HepG2 (cell line): Measurements from ENCODE around the gene ABHD17A. TPM values are rescaled to one million over a fixed set of nuclear protein-coding genes. Genes with fewer than 3 reads are reported as not detected.
"Not testable (repeated sequence)": the region's sequence is repeated elsewhere in the genome, so short reads cannot be mapped to it uniquely, and the experiment has no call there.

Experiments used
- ATAC-seq: fragments of 200-7000 bp; cut with Tn5 transposase; 3 replicates; pipeline ENCODE4 v1.9.1; 2020; ENCODE audit warnings: mild to moderate bottlenecking, moderate library complexity
- BruUV-seq: library from RNA; stranded (reverse); fragments of 400-500 nt; replicated peaks from 2 replicates; lab custom pipeline; 2021; lab: Mats Ljungman, UMichigan
- CTCF ChIA-PET: fragments of 300-600 bp; formaldehyde crosslinking; extraction: SDS; loops from one replicate; lab custom pipeline; 2021; ENCODE audit warnings: low total read pairs, inconsistent platforms, low intra/inter-chr PET ratio; lab: Yijun Ruan, JAX
- POLR2A ChIA-PET: fragments of 350-600 bp; sonication (Branson Sonifier 250); formaldehyde crosslinking; loops from one replicate; lab custom pipeline; 2020; ENCODE audit warnings: antibody characterized with exemption, inconsistent platforms; lab: Yijun Ruan, JAX
- DNase-seq: peaks from one replicate; pipeline ENCODE4 v3.0.0-alpha.2; 2015; ENCODE audit warnings: low spot score
- FAIRE-seq: peaks from 3 replicates; lab custom pipeline; 2011; peaks lifted over from hg19 to GRCh38; lab: Jason Lieb, UNC
- H2AFZ ChIP-seq: one replicate; pipeline ENCODE4 v1.6.1; 2011; ENCODE audit warnings: low read length, inconsistent platforms
- H3K27ac ChIP-seq: fragments of 300-600 bp; 3 replicates; pipeline ENCODE4 v1.8.0; 2011; ENCODE audit warnings: mixed run types, mild to moderate bottlenecking, mixed read lengths, low read length, inconsistent platforms; ENCODE audit not compliant: insufficient read depth; ENCODE audit errors: extremely low read length
- H3K27me3 ChIP-seq, 2 experiments: fragments of 200-600 bp in 1 of 2; 2 replicates in 1 of 2; 3 replicates in 1 of 2; pipeline versions ENCODE4 v1.6.0 to v1.8.0; 2011; ENCODE audit warnings: low read length in 2 of 2, mild to moderate bottlenecking in 2 of 2, moderate library complexity in 2 of 2, inconsistent platforms in 1 of 2; ENCODE audit not compliant: insufficient read depth in 2 of 2, control insufficient read depth in 1 of 2
- H3K36me3 ChIP-seq, 2 experiments: fragments of 200-600 bp in 1 of 2; replicated peaks in 1 of 2; 2 replicates in 1 of 2; 3 replicates in 1 of 2; pipeline versions ENCODE4 v1.5.1 to v1.8.0; 2011; ENCODE audit warnings: low read length in 2 of 2, inconsistent platforms in 1 of 2; ENCODE audit not compliant: insufficient read depth in 2 of 2, control insufficient read depth in 1 of 2
- H3K4me1 ChIP-seq: 2 replicates; pipeline ENCODE4 v1.5.1; 2012; ENCODE audit warnings: low read length, inconsistent platforms; ENCODE audit not compliant: insufficient read depth
- H3K4me2 ChIP-seq: 2 replicates; pipeline ENCODE4 v1.6.0; 2011; ENCODE audit warnings: low read depth, low read length, inconsistent platforms
- H3K4me3 ChIP-seq, 3 experiments: fragments of 200-600 bp in 1 of 3; sonication (generic), shearing (Covaris generic) in 1 of 3; replicated peaks in 1 of 3; 2 replicates each; pipeline ENCODE4 v1.5.1; 2011 to 2016; ENCODE audit warnings: low read length in 3 of 3, inconsistent platforms in 2 of 3, low read depth in 2 of 3, mild to moderate bottlenecking in 2 of 3, control low read depth in 1 of 3, mixed read lengths in 1 of 3; ENCODE audit not compliant: insufficient read depth in 1 of 3
- H3K79me2 ChIP-seq: one replicate; pipeline ENCODE4 v1.6.1; 2011; ENCODE audit warnings: low read length, inconsistent platforms; ENCODE audit not compliant: insufficient read depth
- H3K9ac ChIP-seq: 2 replicates; pipeline ENCODE4 v1.6.0; 2011; ENCODE audit warnings: mild to moderate bottlenecking, low read depth, low read length, inconsistent platforms; ENCODE audit not compliant: insufficient read depth
- H3K9me3 ChIP-seq: 2 replicates; pipeline ENCODE4 v1.5.1; 2012; ENCODE audit warnings: mild to moderate bottlenecking, low read length
- H4K20me1 ChIP-seq: 2 replicates; pipeline ENCODE4 v1.6.0; 2011; ENCODE audit warnings: inconsistent platforms, mild to moderate bottlenecking, low read length, moderate library complexity; ENCODE audit not compliant: insufficient read depth
- KAT7 ChIP-seq: IDR thresholded peaks from 2 replicates; pipeline ENCODE4 v1.6.1; 2018; ENCODE audit warnings: borderline replicate concordance, missing compliant biosample characterization
- whole genome bisulfite sequencing: methylation state at CpG from one replicate; pipeline ENCODE4 v1.1.6; 2017; ENCODE audit warnings: low lambda C conversion rate; 5-methylcytosine and 5-hydroxymethylcytosine counted together
- in situ Hi-C: cut with HindIII; loops from 2 replicates; pipeline ENCODE4 v1.10.0; 2017; ENCODE audit warnings: low pct_unique_long_range_greater_than_20kb; ENCODE audit not compliant: extremely low pct_ligation_motif_present
- intact Hi-C: fragments of 100-400 bp; cut with micrococcal nuclease; formaldehyde crosslinking; loops from one replicate; pipeline ENCODE4 v1.10.0; 2022; ENCODE audit not compliant: unreplicated experiment
- polyA plus RNA-seq, 8 experiments: library from polyadenylated mRNA; depleted of rRNA in 3 of 8; stranded (reverse) in 7 of 8; unstranded in 1 of 8; fragments of >200 nt; fragmentation: Illumina TruSeq in 4 of 8; extraction: Trizol in 4 of 8; gene quantifications; 2 replicates each; pipeline versions ENCODE4 v1.2.1 to v1.2.3, GENCODE V29; 2011 to 2016; ENCODE audit warnings: low read depth in 4 of 8, missing spikeins in 1 of 8, mixed read lengths in 1 of 8; ENCODE audit not compliant: insufficient read depth in 1 of 8
- total RNA-seq, 5 experiments: library from RNA; depleted of rRNA; stranded (reverse); fragments of >200 nt; fragmentation: Illumina TruSeq; extraction: Trizol; gene quantifications; 2 replicates each; pipeline ENCODE4 v1.2.3, GENCODE V29; 2016; ENCODE audit warnings: low read depth in 1 of 5
- TF ChIP-seq, protein P1 (sequence below), 2 experiments: sonication (generic) in 1 of 2; formaldehyde crosslinking in 1 of 2; IDR thresholded peaks; 2 replicates each; pipeline versions ENCODE4 v1.4.0 to v1.6.1; 2016 to 2020; ENCODE audit warnings: borderline replicate concordance in 1 of 2, low read depth in 1 of 2, mild to moderate bottlenecking in 1 of 2, missing genetic modification reagents in 1 of 2

Gene ABHD17A
- total and polyA plus RNA-seq, 2 of the 13 experiments (the other 11 are each of a cell fraction or from before 2014, with no cell fraction given): 27.7 to 40.8 TPM

DNA sequence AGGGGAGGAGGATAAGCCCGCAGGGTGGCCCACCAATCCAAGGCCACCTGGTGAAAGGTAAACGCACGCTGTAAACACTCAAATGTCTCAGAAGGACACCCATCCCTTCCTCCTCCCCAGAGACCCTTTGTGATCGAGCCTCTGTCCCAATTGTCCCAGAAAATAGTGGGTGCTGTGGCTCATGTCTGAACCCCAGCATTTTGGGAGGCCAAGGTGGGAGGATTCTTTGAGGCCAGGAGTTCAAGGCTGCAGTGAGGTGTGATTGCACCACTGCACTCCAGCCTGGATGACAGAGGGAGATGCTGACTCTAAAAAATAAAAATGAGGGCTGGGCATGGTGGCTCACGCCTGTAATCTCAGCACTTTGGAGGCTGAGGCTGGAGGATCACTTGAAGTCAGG is 3.1 kb upstream of the ABHD17A start (continued):
- TF ChIP-seq, protein P1, sequence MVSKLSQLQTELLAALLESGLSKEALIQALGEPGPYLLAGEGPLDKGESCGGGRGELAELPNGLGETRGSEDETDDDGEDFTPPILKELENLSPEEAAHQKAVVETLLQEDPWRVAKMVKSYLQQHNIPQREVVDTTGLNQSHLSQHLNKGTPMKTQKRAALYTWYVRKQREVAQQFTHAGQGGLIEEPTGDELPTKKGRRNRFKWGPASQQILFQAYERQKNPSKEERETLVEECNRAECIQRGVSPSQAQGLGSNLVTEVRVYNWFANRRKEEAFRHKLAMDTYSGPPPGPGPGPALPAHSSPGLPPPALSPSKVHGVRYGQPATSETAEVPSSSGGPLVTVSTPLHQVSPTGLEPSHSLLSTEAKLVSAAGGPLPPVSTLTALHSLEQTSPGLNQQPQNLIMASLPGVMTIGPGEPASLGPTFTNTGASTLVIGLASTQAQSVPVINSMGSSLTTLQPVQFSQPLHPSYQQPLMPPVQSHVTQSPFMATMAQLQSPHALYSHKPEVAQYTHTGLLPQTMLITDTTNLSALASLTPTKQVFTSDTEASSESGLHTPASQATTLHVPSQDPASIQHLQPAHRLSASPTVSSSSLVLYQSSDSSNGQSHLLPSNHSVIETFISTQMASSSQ (IDR thresholded peaks at IDR 0.05; ENCODE audit: low read depth): no peak
- TF ChIP-seq, protein P1 (CRISPR knock-in tag; IDR thresholded peaks at IDR 0.05; ENCODE audit: borderline replicate concordance): no peak
- no peak for TF ChIP-seq KAT7 (CRISPR knock-in tag)

DNA sequence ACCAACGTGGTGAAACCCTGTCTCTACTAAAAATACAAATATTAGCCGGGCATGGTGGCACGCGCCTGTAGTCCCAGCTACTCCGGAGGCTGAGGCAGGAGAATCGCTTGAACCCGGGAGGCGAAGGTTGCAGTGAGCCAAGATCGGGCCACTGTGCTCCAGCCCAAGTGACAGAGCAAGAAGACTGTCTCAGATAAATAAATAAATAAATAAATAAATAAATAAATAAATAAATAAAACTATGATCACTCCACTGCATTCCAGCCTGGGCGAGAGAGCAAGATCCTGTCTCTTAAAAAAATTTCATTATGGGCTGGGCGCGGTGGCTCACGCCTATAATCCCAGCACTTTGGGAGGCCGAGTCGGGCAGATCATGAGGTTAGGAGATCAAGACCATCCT is 1.1 kb upstream of the ABHD17A start:
- 93% methylated on average over 15 of the region's 15 CpGs for WGBS
- H3K9ac ChIP-seq, POLR2A ChIA-PET, BruUV-seq, H3K36me3 ChIP-seq, H3K9me3 ChIP-seq, H3K27ac ChIP-seq, DNase-seq, H3K4me3 ChIP-seq, H2AFZ ChIP-seq, FAIRE-seq, H3K4me2 ChIP-seq, intact Hi-C loops, H3K27me3 ChIP-seq, ATAC-seq, CTCF ChIA-PET, in situ Hi-C loops: not testable (repeated sequence)
- H3K79me2 ChIP-seq: peaks cover 32% of the 10 kb centered on the region
- peaks cover 16% of the 10 kb centered on the region for H4K20me1 ChIP-seq
- peaks cover 57% of the 10 kb centered on the region for H3K4me1 ChIP-seq
